K562 (cell line): ENCODE measurements around the gene TRDMT1. TPM values are rescaled to one million over a fixed set of nuclear protein-coding genes. Genes with fewer than 3 reads are reported as not detected.
A peak's percentile ranks its signal among the peaks of the same experiment; 100 is the strongest.

Source experiments
- ATAC-seq: fragments of 200-7000 bp; cut with Tn5 transposase; 3 replicates; pipeline ENCODE4 v1.9.1; 2020; ENCODE audit warnings: moderate library complexity
- BruUV-seq: library from RNA; stranded (reverse); fragments of 400-500 nt; replicated peaks from 2 replicates; lab custom pipeline; 2021; lab: Mats Ljungman, UMichigan
- CTCF ChIA-PET: fragments of 300-600 bp; formaldehyde crosslinking; extraction: SDS; loops from one replicate; lab custom pipeline; 2021; ENCODE audit warnings: low intra/inter-chr PET ratio; lab: Yijun Ruan, JAX
- POLR2A ChIA-PET: fragments of 300-600, 350-650 bp; sonication (Branson Sonifier 250); formaldehyde crosslinking; extraction: SDS; loops from one replicate; lab custom pipeline; 2021; ENCODE audit warnings: antibody characterized with exemption, inconsistent platforms; lab: Yijun Ruan, JAX
- DNase-seq, 4 experiments: peaks; one replicate each; pipeline versions ENCODE4 v3.0.0 to v3.0.0-alpha.2; 2011 to 2018; ENCODE audit warnings: low spot score in 3 of 4, mixed read lengths in 3 of 4; ENCODE audit errors: extremely low read depth in 1 of 4
- FAIRE-seq: peaks from 2 replicates; lab custom pipeline; 2011; peaks lifted over from hg19 to GRCh38; lab: Jason Lieb, UNC
- H2AFZ ChIP-seq: 2 replicates; pipeline ENCODE4 v1.6.0; 2011; ENCODE audit warnings: low read depth, low read length, control low read depth, inconsistent platforms
- H3K27ac ChIP-seq: fragments of 200-600 bp; 3 replicates; pipeline ENCODE4 v1.8.0; 2011; ENCODE audit warnings: low read depth, mild to moderate bottlenecking, control low read depth, inconsistent platforms, low read length, moderate library complexity, mixed read lengths; ENCODE audit errors: extremely low read depth
- H3K27me3 ChIP-seq, 2 experiments: fragments of 300-600 bp in 1 of 2; 2 replicates in 1 of 2; 3 replicates in 1 of 2; pipeline versions ENCODE4 v1.6.0 to v1.8.0; 2011; ENCODE audit warnings: inconsistent platforms in 2 of 2, low read length in 2 of 2, mild to moderate bottlenecking in 1 of 2, mixed read lengths in 1 of 2, moderate library complexity in 1 of 2; ENCODE audit not compliant: control insufficient read depth in 2 of 2, insufficient read depth in 2 of 2
- H3K36me3 ChIP-seq: fragments of 300-600 bp; 3 replicates; pipeline ENCODE4 v1.8.0; 2011; ENCODE audit warnings: mild to moderate bottlenecking, low read length, inconsistent platforms; ENCODE audit not compliant: control insufficient read depth, insufficient read depth
- H3K4me1 ChIP-seq, 2 experiments: fragments of 200-600 bp in 1 of 2; replicated peaks in 1 of 2; 2 replicates in 1 of 2; 3 replicates in 1 of 2; pipeline versions ENCODE4 v1.5.1 to v1.8.0; 2011; ENCODE audit warnings: inconsistent platforms in 2 of 2, low read length in 2 of 2, mild to moderate bottlenecking in 1 of 2, mixed read lengths in 1 of 2, moderate library complexity in 1 of 2; ENCODE audit not compliant: control insufficient read depth in 2 of 2, insufficient read depth in 2 of 2
- H3K4me2 ChIP-seq: 2 replicates; pipeline ENCODE4 v1.6.1; 2011; ENCODE audit warnings: low read length, control low read depth, inconsistent platforms, mixed read lengths; ENCODE audit not compliant: insufficient read depth
- H3K4me3 ChIP-seq: fragments of 200-600 bp; sonication (generic), shearing (Covaris generic); 2 replicates; pipeline ENCODE4 v1.5.1; 2016; ENCODE audit warnings: control low read depth, inconsistent platforms
- H3K79me2 ChIP-seq: fragments of 200-600 bp; 3 replicates; pipeline ENCODE4 v1.8.0; 2011; ENCODE audit warnings: low read length, inconsistent platforms; ENCODE audit not compliant: control insufficient read depth, insufficient read depth
- H3K9ac ChIP-seq, 2 experiments: 2 replicates each; pipeline versions ENCODE4 v1.6.0 to v1.6.1; 2011; ENCODE audit warnings: low read depth in 2 of 2, low read length in 2 of 2, control low read depth in 1 of 2, inconsistent platforms in 1 of 2, mild to moderate bottlenecking in 1 of 2, mixed read lengths in 1 of 2; ENCODE audit not compliant: insufficient read depth in 1 of 2
- H3K9me1 ChIP-seq: one replicate; pipeline ENCODE4 v1.6.0; 2011; ENCODE audit warnings: inconsistent platforms, mild to moderate bottlenecking, low read length, moderate library complexity; ENCODE audit not compliant: control insufficient read depth, insufficient read depth
- H3K9me3 ChIP-seq: replicated peaks from 2 replicates; pipeline ENCODE4 v1.5.1; 2011; ENCODE audit warnings: low read depth, low read length, inconsistent platforms; ENCODE audit not compliant: control insufficient read depth, insufficient read depth
- H4K20me1 ChIP-seq: replicated peaks from 2 replicates; pipeline ENCODE4 v1.6.1; 2011; ENCODE audit warnings: low read length, inconsistent platforms, mixed read lengths; ENCODE audit not compliant: control insufficient read depth, insufficient read depth
- ARNT ChIP-seq, 2 experiments: fragments of 450-650 bp; IDR thresholded peaks; 2 replicates each; pipeline ENCODE4 v1.6.1; 2016; ENCODE audit warnings: mild to moderate bottlenecking in 1 of 2
- DMBX1 ChIP-seq: fragments of 250-450 bp; sonication (Bioruptor Pico); IDR thresholded peaks from 2 replicates; pipeline ENCODE4 v1.8.0; 2022; ENCODE audit warnings: inconsistent platforms, mild to moderate bottlenecking, moderate library complexity, borderline replicate concordance
- FOXA1 ChIP-seq: fragments of 450-650 bp; IDR thresholded peaks from 2 replicates; pipeline ENCODE4 v1.6.1; 2016; ENCODE audit warnings: mild to moderate bottlenecking, borderline replicate concordance
- GABPB1 ChIP-seq: sonication (generic); formaldehyde crosslinking; IDR thresholded peaks from 2 replicates; pipeline ENCODE4 v1.8.0; 2022; ENCODE audit warnings: mild to moderate bottlenecking, missing genetic modification reagents
- KLF13 ChIP-seq: fragments of 450-650 bp; IDR thresholded peaks from 2 replicates; pipeline ENCODE4 v1.6.1; 2016; ENCODE audit warnings: missing genetic modification characterization, low read depth, mild to moderate bottlenecking, missing compliant biosample characterization, moderate library complexity, borderline replicate concordance
- MAFF ChIP-seq: IDR thresholded peaks from 2 replicates; pipeline ENCODE4 v1.6.1; 2012; ENCODE audit warnings: low read length, improper control_type of control experiment
- MAFK ChIP-seq: IDR thresholded peaks from 2 replicates; pipeline ENCODE4 v1.6.1; 2011; ENCODE audit warnings: low read length, improper control_type of control experiment
- MEF2A ChIP-seq: IDR thresholded peaks from 2 replicates; pipeline ENCODE4 v1.6.1; 2011; ENCODE audit warnings: low read depth, mild to moderate bottlenecking, low read length, moderate library complexity; ENCODE audit not compliant: control insufficient read depth
- NR2C2 ChIP-seq, 2 experiments: fragments of 200-800 bp in 1 of 2; sonication (Bioruptor generic) in 1 of 2; sonication (generic) in 1 of 2; formaldehyde crosslinking in 1 of 2; IDR thresholded peaks; 2 replicates each; pipeline versions ENCODE4 v1.6.1 to v1.8.0; 2016 to 2022; ENCODE audit warnings: mild to moderate bottlenecking in 1 of 2, missing compliant biosample characterization in 1 of 2, missing genetic modification characterization in 1 of 2, missing genetic modification reagents in 1 of 2
- NUFIP1 ChIP-seq: fragments of 450-650 bp; IDR thresholded peaks from 2 replicates; pipeline ENCODE4 v1.6.1; 2018; ENCODE audit not compliant: partially characterized antibody
- RBFOX2 ChIP-seq: fragments of 200-400 bp; formaldehyde crosslinking; IDR thresholded peaks from 2 replicates; pipeline ENCODE4 v1.6.1; 2017; ENCODE audit warnings: low read depth, mild to moderate bottlenecking, low read length, moderate library complexity
- TOE1 ChIP-seq, 2 experiments: fragments of 450-650 bp in 1 of 2; sonication (generic) in 1 of 2; formaldehyde crosslinking in 1 of 2; IDR thresholded peaks; 2 replicates each; pipeline versions ENCODE4 v1.7.1 to v1.8.0; 2016 to 2022; ENCODE audit warnings: borderline replicate concordance in 2 of 2, mild to moderate bottlenecking in 2 of 2, antibody characterized with exemption in 1 of 2, inconsistent platforms in 1 of 2, low read depth in 1 of 2, missing genetic modification reagents in 1 of 2, moderate library complexity in 1 of 2
- TRIM28 ChIP-seq: fragments of 450-650 bp; IDR thresholded peaks from 2 replicates; pipeline ENCODE4 v1.6.1; 2017
- ZKSCAN1 ChIP-seq: fragments of 150-350 bp; IDR thresholded peaks from 2 replicates; pipeline ENCODE4 v1.6.1; 2016; ENCODE audit warnings: low read depth, low read length
- ZNF316 ChIP-seq: fragments of 450-650 bp; IDR thresholded peaks from 2 replicates; pipeline ENCODE4 v1.6.1; 2016
- ZNF511 ChIP-seq: sonication (generic); formaldehyde crosslinking; IDR thresholded peaks from 2 replicates; pipeline ENCODE4 v1.8.0; 2022; ENCODE audit warnings: mild to moderate bottlenecking, missing genetic modification reagents
- ZNF778 ChIP-seq: fragments of 450-650 bp; formaldehyde crosslinking; IDR thresholded peaks from 2 replicates; pipeline ENCODE4 v1.4.0; 2020; ENCODE audit warnings: mild to moderate bottlenecking, moderate library complexity
- WGBS: fragments of 100-300 bp; shearing (Covaris generic); methylation state at CpG from one replicate; pipeline ENCODE4 v1.1.6; 2016; ENCODE audit warnings: low coverage, mixed read lengths; ENCODE audit not compliant: insufficient coverage; ENCODE audit errors: missing lambda C conversion rate; 5-methylcytosine and 5-hydroxymethylcytosine counted together
- in situ Hi-C: fragments of 300-500 bp; cut with MboI; formaldehyde crosslinking; loops from 4 replicates; pipeline ENCODE4 v1.15.0; 2018; ENCODE audit warnings: inconsistent platforms, mixed read lengths
- intact Hi-C: fragments of 100-400 bp; cut with micrococcal nuclease; formaldehyde crosslinking; loops from 2 replicates; pipeline ENCODE4 v1.14.2; 2022
- polyA plus RNA-seq, 8 experiments: library from polyadenylated mRNA; depleted of rRNA in 4 of 8; stranded (reverse) in 5 of 8; unstranded in 3 of 8; fragments of >200 nt; fragmentation: Nextera tagmentation in 2 of 8; fragmentation: Illumina TruSeq in 1 of 8; extraction: Ambion mirVana in 2 of 8; extraction: Trizol in 1 of 8; gene quantifications; 2 replicates each; pipeline versions ENCODE4 v1.2.1 to v1.2.3, GENCODE V29; 2011 to 2014; ENCODE audit warnings: inconsistent platforms in 1 of 8, missing spikeins in 1 of 8
- total RNA-seq, 7 experiments: library from RNA; depleted of rRNA in 6 of 7; stranded (reverse); fragments of >200 nt in 6 of 7; fragmentation: Illumina TruSeq in 2 of 7; extraction: Trizol in 2 of 7; gene quantifications; 2 replicates each; pipeline versions ENCODE4 v1.2.1 to v1.2.3, GENCODE V29; 2011 to 2021; ENCODE audit warnings: low replicate concordance in 1 of 7

Gene TRDMT1
- total and polyA plus RNA-seq, 9 of the 15 experiments (the other 6 are each of a cell fraction or from before 2014, with no cell fraction given) = 5.4 to 12.6 (median 9.3) TPM

DNA sequence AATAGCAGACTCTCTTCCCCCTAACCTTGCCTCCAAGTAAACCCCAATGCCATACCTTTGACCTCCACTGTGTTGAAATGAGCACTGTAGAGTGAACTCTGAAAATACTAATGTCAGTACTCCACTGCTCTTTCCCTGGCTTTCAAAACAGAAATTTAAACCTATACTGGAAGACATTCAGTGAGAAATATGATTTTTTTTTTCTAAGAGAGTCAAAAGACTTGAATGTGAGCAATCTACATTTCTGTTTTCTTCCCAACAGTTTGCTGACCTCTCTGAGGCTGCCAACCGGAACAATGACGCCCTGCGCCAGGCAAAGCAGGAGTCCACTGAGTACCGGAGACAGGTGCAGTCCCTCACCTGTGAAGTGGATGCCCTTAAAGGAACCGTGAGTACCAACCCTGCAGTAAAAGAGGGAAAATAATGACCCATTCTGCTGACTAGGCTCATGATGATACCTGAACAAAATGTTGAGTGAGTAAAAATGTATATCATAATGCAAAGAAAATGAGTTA is 33.0 kb upstream of the TRDMT1 start:
- TF ChIP-seq ZKSCAN1 (no peak), ZNF316 (0 out of 2 replicates have a peak, but pooled peaks have one; percentile 43), ARNT (IDR thresholded peaks at IDR 0.05) (no peak), MEF2A (no peak), FOXA1 (no peak), KLF13 (no peak), NR2C2 (CRISPR knock-in tag; IDR thresholded peaks at IDR 0.05) (no peak), NR2C2 (tag; IDR thresholded peaks at IDR 0.05) (no peak), MAFK (0 out of 2 replicates have a peak, but pooled peaks have one; percentile 12), ZNF778 (CRISPR knock-in tag) (no peak), MAFF (peak; percentile 5; the same call in 1 of the 2 replicates), DMBX1 (CRISPR knock-in tag) (no peak), ZNF511 (CRISPR knock-in tag) (no peak), NUFIP1 (no peak), TRIM28 (no peak), GABPB1 (CRISPR knock-in tag) (no peak), TOE1 (IDR thresholded peaks at IDR 0.05; ENCODE audit: borderline replicate concordance) (no peak), TOE1 (CRISPR knock-in tag; IDR thresholded peaks at IDR 0.05; ENCODE audit: borderline replicate concordance, low read depth) (no peak), RBFOX2 (no peak)
- H3K4me3 ChIP-seq = no peak overlapping the region
- ChIA-PET POLR2A (interaction anchor here (1.0 to 1.2 kb wide), 2 partner anchors 10 to 204 kb away, joined by 3 to 5 read pairs; no protein-coding TSS in a partner anchor), CTCF (no interaction called here)
- H2AFZ ChIP-seq = no peak overlapping the region
- H4K20me1 ChIP-seq = no peaks in the 10 kb centered on the region
- in situ Hi-C loops (no loop called here), intact Hi-C loops (no loop called here)
- H3K9me1 ChIP-seq = no peaks in the 10 kb centered on the region
- WGBS = 94% methylated on average over 3 of the region's 5 CpGs
- no peaks in the 10 kb centered on the region for H3K9me3 ChIP-seq
- H3K79me2 ChIP-seq = peaks cover 31% of the 10 kb centered on the region
- H3K36me3 ChIP-seq = peaks cover 70% of the 10 kb centered on the region
- DNase-seq (no peak), FAIRE-seq (no peak), ATAC-seq (no peak)
- H3K4me1 ChIP-seq = peaks cover 7 to 13% of the 10 kb centered on the region in 2 experiments; a peak in 4 of 5 replicates
- H3K27me3 ChIP-seq = no peaks in the 10 kb centered on the region
- H3K27ac ChIP-seq = no peak overlapping the region
- no peak overlapping the region for H3K9ac ChIP-seq
- no peak overlapping the region for H3K4me2 ChIP-seq
- BruUV-seq = no TSS peak
